Measurements from ENCODE around the gene PFDN1. TPM values are rescaled to one million over a fixed set of nuclear protein-coding genes. Genes with fewer than 3 reads are reported as not detected.

The PFDN1 gene
- total RNA-seq, 1 experiment from 2014 or later, result 54.4 TPM

DNA sequence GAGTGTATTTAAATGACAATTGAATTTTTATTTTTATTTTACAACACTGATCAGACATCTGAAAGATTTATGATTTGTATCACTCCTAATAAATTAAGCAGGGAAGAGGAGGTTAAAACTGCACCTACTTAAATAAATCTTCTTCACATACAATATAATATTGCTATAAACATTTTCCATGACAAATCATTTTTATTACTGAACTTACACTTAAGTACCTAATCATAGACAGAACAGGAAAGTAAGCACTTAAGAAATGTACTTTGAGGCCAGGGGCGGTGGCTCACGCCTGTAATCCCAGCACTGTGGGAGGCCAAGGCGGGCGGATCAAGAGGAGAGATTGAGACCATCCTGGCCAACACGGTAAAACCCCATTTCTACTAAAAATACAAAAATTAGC, 3.8 kb downstream of the PFDN1 start:
- no peak overlapping the region for H3K4me3 ChIP-seq (ENCODE audit: low read depth in 2 of 2, low read length in 2 of 2)
- H3K27me3 ChIP-seq (ENCODE audit: control insufficient read depth, insufficient read depth, low read length), result no peaks in the 10 kb centered on the region
- no peak overlapping the region for H3K27ac ChIP-seq (ENCODE audit: low read length)
- peaks cover 38% of the 10 kb centered on the region for H3K4me1 ChIP-seq (ENCODE audit: control insufficient read depth, insufficient read depth, low read length)
- no peak for DNase-seq (ENCODE audit: low read depth, low spot score)
- ChIA-PET POLR2A (no interaction called here), CTCF (no interaction called here)
- peaks cover 5% of the 10 kb centered on the region; the same call in 1 of the 2 replicates for H3K36me3 ChIP-seq (ENCODE audit: control insufficient read depth, insufficient read depth, low read length)
- no peaks in the 10 kb centered on the region for H3K9me3 ChIP-seq (ENCODE audit: control insufficient read depth, insufficient read depth, low read depth, low read length)
- ATAC-seq, result no peak
- intact Hi-C loops (cut with micrococcal nuclease; ENCODE audit: unreplicated experiment), result no loop called here
- no TSS peak for BruUV-seq (replicated peaks)
- no peak for TF ChIP-seq TCF7L2 (IDR thresholded peaks at IDR 0.05; ENCODE audit: low read depth, low read length)
- TF ChIP-seq POLR2AphosphoS5 (IDR thresholded peaks at IDR 0.05; ENCODE audit: low read depth, low read length), result no peak
- TF ChIP-seq SIN3A (IDR thresholded peaks at IDR 0.05; ENCODE audit: borderline replicate concordance, insufficient read depth, low read depth, low read length), result no peak
- TF ChIP-seq REST (IDR thresholded peaks at IDR 0.05; ENCODE audit: insufficient read depth in 1 of 2, low read depth in 2 of 2, low read length in 1 of 2), result no peak
- TF ChIP-seq CTCF (IDR thresholded peaks at IDR 0.05), result no peak
- in situ Hi-C loops (cut with HindIII; ENCODE audit: low pct_unique_long_range_greater_than_20kb, low sequenced_read_pairs), result no loop called here

DNA sequence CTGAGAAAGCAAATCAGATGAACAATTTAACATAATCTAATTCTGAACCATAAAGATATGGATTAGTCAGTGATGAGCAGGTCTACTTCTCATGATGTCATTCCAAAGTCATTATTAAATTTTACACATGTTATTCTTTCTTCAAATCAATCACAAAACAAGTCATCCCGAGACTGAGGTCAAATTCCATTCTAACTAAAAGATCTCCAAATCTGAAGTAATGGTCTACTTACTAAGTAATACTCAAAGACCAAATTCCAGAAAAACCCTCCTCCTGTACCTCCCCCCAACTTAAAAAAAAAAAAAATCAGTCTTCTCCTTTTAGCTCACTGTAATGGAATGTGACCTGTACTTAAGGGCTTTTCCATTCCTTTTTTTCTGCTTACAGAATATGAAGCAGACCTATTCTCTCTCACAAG, 4.7 kb downstream of the PFDN1 start:
- ATAC-seq (no peak), DNase-seq (ENCODE audit: low read depth, low spot score) (no peak)
- ChIA-PET POLR2A (interaction anchor here (0.7 kb wide), 1 partner anchor 323 kb away, joined by 3 read pairs; no protein-coding TSS in a partner anchor), CTCF (no interaction called here)
- Histone ChIP-seq H3K27ac (ENCODE audit: low read length) (no peak overlapping the region), H3K9me3 (ENCODE audit: control insufficient read depth, insufficient read depth, low read depth, low read length) (no peaks in the 10 kb centered on the region), H3K4me3 (ENCODE audit: low read depth in 2 of 2, low read length in 2 of 2) (no peak overlapping the region), H3K4me1 (ENCODE audit: control insufficient read depth, insufficient read depth, low read length) (peaks cover 43% of the 10 kb centered on the region), H3K27me3 (ENCODE audit: control insufficient read depth, insufficient read depth, low read length) (no peaks in the 10 kb centered on the region), H3K36me3 (ENCODE audit: control insufficient read depth, insufficient read depth, low read length) (peaks cover 5% of the 10 kb centered on the region; the same call in 1 of the 2 replicates)
- in situ Hi-C loops (cut with HindIII; ENCODE audit: low pct_unique_long_range_greater_than_20kb, low sequenced_read_pairs), result no loop called here
- no TSS peak for BruUV-seq (replicated peaks)
- intact Hi-C loops (cut with micrococcal nuclease; ENCODE audit: unreplicated experiment), result no loop called here
- no peak for TF ChIP-seq POLR2AphosphoS5 (IDR thresholded peaks at IDR 0.05; ENCODE audit: low read depth, low read length)
- no peak for TF ChIP-seq TCF7L2 (IDR thresholded peaks at IDR 0.05; ENCODE audit: low read depth, low read length)
- TF ChIP-seq SIN3A (IDR thresholded peaks at IDR 0.05; ENCODE audit: borderline replicate concordance, insufficient read depth, low read depth, low read length), result no peak
- TF ChIP-seq REST (IDR thresholded peaks at IDR 0.05; ENCODE audit: insufficient read depth in 1 of 2, low read depth in 2 of 2, low read length in 1 of 2), result no peak
- no peak for TF ChIP-seq CTCF (IDR thresholded peaks at IDR 0.05)
